ENCODE results near the gene RNU1-4.
"Not testable (repeated sequence)": the region's sequence is repeated elsewhere in the genome, so short reads cannot be mapped to it uniquely, and the experiment has no call there.

The RNU1-4 gene

DNA sequence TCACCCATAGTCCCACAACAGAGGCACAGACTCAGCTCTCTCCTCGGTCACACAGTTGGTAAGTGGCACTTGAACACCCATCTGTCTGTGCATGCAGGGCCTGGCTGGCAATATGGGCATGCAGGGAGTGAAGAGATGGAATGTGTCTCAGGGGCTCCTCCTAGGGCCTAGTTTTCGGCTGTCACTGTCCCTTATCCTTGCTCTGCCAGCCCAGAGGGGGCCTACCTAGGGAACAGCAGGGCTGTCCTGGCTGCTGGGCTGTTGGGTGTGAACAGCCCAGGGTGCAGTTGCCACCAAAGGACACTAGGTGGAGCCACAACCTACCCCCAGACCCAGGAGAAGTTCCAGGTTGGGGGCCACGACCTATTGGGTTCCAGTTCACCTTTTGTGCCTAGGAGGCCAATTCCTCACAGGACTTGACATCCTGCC, 30.6 kb upstream of the RNU1-4 start:
- not testable (repeated sequence) for DNase-seq

DNA sequence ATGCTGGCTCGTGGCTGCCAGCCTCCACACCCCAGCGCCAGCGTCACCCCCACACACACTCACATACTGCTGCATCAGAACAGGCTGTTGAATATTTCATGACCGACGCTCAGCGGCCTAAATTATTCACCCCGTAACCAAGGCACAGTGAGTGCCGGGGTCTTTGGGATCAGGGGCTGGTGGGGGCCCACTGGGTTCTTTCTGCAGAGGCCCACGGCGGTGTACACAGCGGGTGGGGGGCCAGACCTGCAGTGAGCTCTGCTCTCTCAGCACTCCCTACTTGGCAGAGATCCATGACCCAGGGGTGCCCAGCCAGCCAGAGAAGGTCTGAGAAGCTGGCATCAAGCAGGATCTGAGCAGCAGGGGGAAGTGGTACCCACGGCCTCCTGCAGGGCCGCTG, 29.7 kb upstream of the RNU1-4 start:
- not testable (repeated sequence) for DNase-seq

DNA sequence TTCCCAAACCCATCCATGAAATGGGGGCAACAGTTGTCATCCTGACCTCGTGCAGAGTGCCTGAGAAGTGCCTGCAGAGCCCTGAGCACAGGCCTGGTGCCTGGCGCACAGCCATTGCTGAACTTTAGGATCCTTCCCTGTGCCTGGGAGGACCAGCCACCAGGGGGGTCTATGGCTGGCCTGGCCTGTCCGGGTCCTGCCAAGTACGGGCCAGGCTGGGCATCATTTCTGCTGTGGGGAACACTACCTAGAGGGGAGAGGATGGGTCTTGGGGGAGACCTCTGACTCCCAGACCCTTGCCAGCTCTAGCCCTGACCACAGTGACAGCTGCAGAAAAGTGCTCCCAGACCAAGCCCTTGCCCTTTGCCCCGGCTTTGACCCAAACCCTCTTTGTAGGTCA, 28.2 kb upstream of the RNU1-4 start:
- not testable (repeated sequence) for DNase-seq

DNA sequence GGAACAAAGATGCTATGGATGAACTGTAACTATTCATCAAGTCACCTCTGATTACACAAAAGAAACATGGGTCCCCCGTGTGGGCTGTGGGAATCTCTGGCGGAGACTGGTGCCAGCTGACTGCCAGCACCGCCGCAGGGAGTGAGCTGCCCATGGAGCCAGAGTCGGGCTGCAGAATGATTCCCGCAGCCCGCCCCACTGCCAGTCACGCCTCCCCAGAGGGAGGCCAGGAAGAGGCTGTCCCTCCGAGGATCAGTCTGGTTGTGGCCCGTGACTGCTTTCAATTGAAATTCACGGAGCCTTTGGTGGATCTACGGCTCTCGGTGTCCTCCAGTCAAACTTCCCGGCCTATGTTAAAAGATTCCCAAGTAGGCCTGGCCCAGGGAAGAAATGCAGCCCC, 27.7 kb upstream of the RNU1-4 start:
- not testable (repeated sequence) for DNase-seq

DNA sequence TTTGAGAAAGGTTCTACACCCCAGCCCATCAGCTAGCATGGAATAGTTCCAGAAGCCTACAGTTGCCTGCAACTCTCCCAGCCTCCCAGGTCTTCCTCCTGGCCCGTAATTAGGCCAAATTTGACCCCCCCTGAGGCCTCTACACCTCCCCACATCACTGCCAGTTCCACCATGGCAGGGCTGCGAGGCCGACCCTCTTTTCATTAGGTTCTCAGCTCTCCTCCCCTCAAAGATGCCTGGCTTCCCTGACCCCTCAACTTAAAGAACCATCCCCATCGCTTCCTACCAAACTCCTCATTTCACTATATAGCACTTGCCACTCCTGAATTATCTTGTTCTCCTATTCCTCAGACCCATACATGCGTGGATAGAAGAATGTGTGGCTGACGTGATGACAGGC, 27.3 kb upstream of the RNU1-4 start:
- not testable (repeated sequence) for DNase-seq

DNA sequence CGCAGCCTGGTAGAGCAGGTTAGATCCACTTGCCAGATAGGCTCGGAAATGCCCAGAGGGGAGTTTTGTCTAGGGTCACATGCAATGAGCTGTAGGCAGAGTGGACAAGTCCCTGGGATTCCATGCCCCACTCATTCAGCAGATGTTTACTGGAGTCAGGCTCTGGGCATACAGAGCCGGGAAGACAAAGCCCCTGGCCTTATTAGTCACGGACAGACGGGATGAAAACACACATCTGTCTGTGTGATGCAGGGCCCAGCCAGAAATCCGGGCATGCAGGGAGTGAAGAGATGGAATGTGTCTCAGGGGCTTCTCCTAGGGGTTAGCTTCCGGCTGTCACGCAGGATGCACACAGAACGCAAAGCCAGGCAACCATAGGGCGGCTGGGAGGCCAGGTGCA, 26.8 kb upstream of the RNU1-4 start:
- DNase-seq = not testable (repeated sequence)

- no peak for DNase-seq
Observed at GRCh38 chr1:16716691-16717335, 23.5 kb upstream of the RNU1-4 start.

- no peak for DNase-seq
Observed at GRCh38 chr1:16717336-16718098, 22.8 kb upstream of the RNU1-4 start.

- not testable (repeated sequence) for DNase-seq
Observed at GRCh38 chr1:16718099-16718907, 22.0 kb upstream of the RNU1-4 start.

DNA sequence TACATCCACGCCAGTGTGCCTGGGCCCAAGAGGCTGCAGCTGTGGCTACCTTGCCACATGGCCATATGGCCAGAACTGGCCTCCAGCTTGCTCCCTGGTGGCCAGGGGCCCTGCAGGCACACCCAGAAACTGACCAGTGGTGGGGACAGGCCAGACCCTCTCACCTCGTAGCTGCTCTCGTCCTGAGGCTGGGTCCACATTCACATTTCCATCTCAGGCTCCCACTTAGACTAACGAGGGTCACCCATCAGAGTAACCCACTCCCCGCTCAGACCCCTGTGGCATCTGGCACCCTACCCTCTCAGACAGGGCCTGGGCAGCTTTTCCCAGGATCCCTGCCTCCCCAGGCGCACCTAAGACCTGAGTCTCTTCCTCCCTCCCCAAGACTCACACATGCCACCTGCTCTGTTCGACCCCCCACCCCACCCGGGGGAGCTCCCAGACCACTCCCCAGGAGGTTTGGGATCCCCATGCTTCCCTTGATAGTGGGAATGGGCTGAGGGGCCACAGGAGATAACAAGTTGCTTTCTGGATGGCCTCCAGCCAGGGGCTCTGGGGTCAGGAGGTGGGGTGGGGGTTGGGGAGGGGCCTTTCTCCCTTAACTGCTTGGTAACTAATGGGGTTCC, 21.3 kb upstream of the RNU1-4 start:
- no peak for DNase-seq

DNA sequence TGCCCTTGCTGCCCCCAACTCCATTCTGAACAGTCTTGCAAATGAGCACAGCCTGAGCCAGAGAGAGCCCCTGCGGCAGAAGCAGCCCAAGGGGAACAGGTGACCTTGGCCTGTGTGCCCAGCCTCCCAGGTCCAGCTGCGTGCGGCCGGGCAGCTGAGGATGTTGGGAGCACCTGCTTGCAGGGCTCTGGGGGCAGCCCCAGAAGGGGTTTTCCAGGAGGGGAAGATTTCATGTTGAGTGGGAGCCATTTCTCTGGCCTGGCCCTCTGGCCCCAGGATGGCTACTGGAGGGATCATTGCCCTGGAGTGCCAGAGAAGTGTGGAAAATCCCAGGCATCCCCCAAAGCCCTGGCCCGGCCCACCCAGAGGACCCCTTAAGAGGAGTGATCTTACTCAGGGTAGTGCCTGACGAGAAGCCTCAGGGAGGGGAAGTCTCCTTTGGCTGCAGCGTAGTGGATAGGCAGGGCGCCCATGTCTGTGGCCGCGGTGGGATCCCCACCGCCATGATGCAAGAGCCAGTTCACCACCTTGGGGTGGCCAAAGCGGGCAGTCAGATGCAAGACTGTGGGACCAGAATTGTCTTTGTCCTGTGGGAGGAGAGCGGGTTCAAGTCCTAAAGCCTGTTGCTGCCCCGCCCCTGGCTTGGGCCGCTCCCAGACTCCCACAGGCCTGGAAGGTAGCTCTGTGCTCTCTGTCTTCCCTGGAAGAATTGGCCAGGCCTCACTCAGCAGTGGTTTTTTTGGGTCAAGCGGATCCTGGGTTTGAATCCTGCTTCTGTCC, 20.6 kb upstream of the RNU1-4 start:
- DNase-seq = no peak

GRCh38 chr1:16720351-16721223, 19.7 kb upstream of the RNU1-4 start:
- DNase-seq = no peak

DNA sequence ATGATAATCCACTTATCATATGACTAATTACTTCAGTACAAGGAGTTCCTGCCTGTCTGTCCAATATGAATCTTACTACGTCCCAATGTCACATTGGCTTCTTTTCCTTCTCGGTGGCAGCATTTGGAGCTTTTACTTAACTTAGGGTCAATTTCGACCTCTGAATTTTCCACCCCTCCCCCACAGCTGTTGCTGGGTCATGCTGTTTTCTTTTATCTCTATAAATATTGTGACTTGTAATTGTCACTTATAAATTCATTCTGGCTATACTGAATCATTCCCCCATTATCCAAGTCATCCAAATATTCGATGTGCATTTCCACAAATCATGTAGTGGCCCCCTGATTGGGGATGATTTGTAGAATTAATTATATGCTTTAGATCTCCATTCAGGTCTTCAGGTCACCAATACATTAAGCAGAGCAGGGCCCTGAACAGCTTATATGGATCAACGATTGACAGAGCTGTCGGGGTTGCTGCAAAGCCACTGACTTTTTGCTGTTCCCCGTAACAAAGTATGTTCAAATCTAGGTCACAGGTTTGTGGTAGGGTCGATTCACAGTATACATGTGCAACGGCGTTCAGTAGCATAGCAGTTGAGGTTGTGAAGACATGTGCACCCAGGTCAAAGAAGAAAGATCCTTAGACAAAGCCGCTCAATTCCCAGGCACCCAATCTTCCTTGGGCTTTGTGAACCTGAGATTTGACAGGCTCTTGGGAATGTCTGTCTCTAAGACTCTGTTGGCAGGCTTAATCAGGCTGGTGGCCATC, 18.3 kb upstream of the RNU1-4 start:
- no peak for DNase-seq

DNA sequence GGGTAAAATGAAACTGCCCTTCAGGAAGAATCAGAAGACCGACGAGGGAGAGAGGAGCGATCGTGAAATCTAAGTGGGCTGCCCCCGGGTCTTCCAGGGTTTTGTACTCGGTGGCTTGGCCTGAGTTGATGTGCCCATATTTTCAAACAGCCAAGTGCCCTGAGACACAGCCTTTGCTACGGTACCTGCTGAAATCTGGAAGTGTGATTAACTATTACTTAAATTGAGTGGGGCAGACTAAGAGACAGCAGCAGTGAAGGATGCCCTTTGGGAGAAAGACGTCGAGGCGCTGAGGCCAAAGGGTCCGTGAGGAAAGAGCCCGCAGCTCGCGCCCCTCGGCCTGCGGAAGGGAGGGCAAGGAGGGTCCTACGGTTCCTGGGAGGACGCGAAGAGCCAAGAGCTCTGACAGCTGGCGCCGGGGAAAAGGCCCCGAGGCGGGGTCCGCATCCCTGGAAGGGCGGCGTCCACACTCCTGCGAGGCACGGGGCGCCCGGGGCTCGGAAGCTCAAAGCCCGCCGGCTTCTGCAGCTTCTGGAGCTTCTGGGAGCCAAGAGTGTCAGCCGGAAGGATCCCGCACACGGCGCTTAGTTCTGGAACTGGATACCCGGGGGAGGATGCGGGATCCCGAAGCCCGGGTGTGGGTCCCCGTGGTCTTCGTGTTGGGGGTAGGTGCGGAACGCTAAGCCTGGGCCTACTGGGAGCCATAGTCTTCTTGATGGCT, 15.4 kb upstream of the RNU1-4 start:
- no peak for DNase-seq

DNA sequence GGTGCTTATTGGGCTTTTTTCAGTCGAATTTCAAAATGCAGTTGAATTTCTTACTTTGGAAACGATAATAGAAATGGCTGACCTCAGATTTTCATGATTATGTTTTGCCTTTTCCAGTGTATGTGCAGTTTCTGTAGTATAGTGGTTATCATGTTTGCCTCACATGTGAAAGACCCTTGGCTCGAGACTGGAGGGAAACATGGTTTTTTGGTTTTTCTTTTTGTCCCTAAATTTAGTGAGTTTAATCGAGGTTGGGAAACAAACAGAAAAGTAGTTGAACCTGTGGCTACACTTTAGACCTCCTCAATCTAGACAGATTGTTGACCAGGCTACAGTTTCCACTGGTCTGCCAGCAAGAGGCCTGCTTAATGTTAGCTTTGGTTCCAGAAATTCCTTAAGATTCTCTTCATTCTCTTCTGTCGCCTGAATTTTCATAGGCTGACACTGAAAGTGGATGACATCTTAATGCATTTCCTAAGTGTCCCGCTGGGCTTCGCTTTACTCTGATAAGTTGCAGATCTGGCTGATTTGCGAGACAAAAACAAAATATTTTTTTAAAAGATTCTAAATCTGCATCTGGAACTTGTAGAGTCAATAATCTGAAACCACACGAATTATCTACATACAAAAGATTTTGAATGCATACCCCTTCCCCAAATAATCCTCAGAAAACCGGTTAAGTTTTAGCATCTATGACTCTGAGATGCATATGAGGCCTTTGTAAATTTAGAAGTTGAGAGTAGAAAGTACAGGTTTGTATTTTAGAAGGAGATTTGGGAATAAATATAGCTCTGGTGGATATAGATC, 14.7 kb upstream of the RNU1-4 start:
- DNase-seq = not testable (repeated sequence)

DNA sequence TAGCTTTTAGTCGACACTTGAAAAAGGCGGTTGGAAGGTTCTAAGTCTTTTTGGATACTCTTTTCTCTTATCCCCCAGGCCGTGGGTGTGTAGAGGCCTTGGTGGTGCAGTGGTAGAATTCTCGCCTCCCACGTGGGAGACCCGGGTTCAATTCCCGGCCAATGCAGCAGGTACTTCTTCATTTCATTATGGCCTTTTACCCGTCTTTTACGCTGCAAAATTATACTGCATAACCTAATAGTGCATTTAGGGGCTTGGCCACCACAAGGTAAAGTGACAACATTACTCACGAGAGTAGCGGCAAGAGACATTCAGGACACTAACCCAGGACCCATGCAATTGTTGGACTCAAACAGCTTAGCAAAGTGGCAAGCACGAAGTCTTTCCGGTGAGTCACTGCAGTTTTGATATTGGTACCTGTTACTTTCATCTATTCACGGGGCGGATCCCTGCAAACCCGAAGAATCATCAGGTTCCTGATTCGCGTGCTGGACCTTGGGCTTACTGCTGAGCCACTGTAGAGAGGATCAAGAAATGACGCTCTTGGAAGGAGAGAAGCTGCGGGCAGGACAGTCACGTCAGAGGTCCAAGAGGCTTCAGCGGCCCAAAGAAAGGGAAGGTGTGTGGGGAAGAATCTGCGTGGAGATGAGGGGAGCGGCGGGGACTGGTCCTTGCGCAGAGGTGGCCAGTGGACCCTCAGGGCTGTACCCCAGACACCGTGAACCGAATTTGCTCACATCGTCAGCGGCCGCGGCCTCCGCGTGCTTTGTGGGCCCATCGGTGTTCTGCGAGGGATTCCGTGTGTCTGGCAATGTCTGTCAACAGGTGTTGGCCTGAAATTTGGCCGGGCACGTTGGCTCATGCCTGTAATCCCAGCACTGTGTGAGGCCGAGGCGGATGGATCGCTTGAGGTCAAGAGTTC, 12.9 kb upstream of the RNU1-4 start:
- DNase-seq = peak; percentile 74

GRCh38 chr1:16728243-16728949, 11.9 kb upstream of the RNU1-4 start:
- DNase-seq = not testable (repeated sequence)

All from NCI-H774 (cell line).